Endothelial cell of umbilical vein (primary cell): ENCODE data around the gene C14orf180. TPM values are rescaled to one million over a fixed set of nuclear protein-coding genes. Genes with fewer than 3 reads are reported as not detected.
A peak's percentile ranks its signal among the peaks of the same experiment; 100 is the strongest.

ENCODE experiments used
- BruUV-seq: library from RNA; stranded (reverse); fragments of 400-500 nt; replicated peaks from 2 replicates; lab custom pipeline; 2021; lab: Mats Ljungman, UMichigan
- CTCF ChIA-PET: fragments of 300-600, 350-600 bp; sonication (Branson Sonifier 250); formaldehyde crosslinking; loops from one replicate; lab custom pipeline; 2021; ENCODE audit warnings: antibody characterized with exemption, inconsistent platforms; lab: Charles Lee
- POLR2A ChIA-PET: fragments of 300-600, 350-600 bp; sonication (Branson Sonifier 250); formaldehyde crosslinking; loops from one replicate; lab custom pipeline; 2021; ENCODE audit warnings: antibody characterized with exemption, inconsistent platforms; lab: Charles Lee
- DNase-seq: peaks from one replicate; pipeline ENCODE4 v3.0.0-alpha.2; 2011; ENCODE audit warnings: low read depth, low spot score
- FAIRE-seq: peaks from 2 replicates; lab custom pipeline; 2011; peaks lifted over from hg19 to GRCh38; lab: Jason Lieb, UNC
- H2AFZ ChIP-seq: 2 replicates; pipeline ENCODE4 v1.6.0; 2012; ENCODE audit warnings: low read depth, low read length, control low read depth, inconsistent platforms
- H3K27ac ChIP-seq: 2 replicates; pipeline ENCODE4 v1.5.1; 2011; ENCODE audit warnings: low read depth, mild to moderate bottlenecking, control low read depth, low read length, moderate library complexity; ENCODE audit not compliant: insufficient read depth
- H3K27me3 ChIP-seq, 2 experiments: 2 replicates each; pipeline versions ENCODE4 v1.6.0 to v1.6.1; 2011; ENCODE audit warnings: low read length in 2 of 2, mixed read lengths in 1 of 2; ENCODE audit not compliant: control insufficient read depth in 2 of 2, insufficient read depth in 2 of 2
- H3K36me3 ChIP-seq, 2 experiments: 2 replicates in 1 of 2; 3 replicates in 1 of 2; pipeline ENCODE4 v1.5.1; 2011; ENCODE audit warnings: low read length in 2 of 2, mild to moderate bottlenecking in 1 of 2, moderate library complexity in 1 of 2; ENCODE audit not compliant: control insufficient read depth in 2 of 2, insufficient read depth in 2 of 2; ENCODE audit errors: extremely low read depth in 1 of 2
- H3K4me1 ChIP-seq: 3 replicates; pipeline ENCODE4 v1.5.1; 2011; ENCODE audit warnings: mild to moderate bottlenecking, low read length; ENCODE audit not compliant: control insufficient read depth, insufficient read depth; ENCODE audit errors: extremely low read depth
- H3K4me2 ChIP-seq: 2 replicates; pipeline ENCODE4 v1.6.1; 2011; ENCODE audit warnings: low read length, control low read depth, mixed read lengths; ENCODE audit not compliant: insufficient read depth
- H3K4me3 ChIP-seq, 3 experiments: fragments of 200-600 bp in 1 of 3; sonication (generic), shearing (Covaris generic) in 1 of 3; replicated peaks in 1 of 3; 2 replicates each; pipeline ENCODE4 v1.5.1; 2011 to 2016; ENCODE audit warnings: control low read depth in 3 of 3, low read length in 3 of 3, mild to moderate bottlenecking in 2 of 3, inconsistent platforms in 1 of 3, low read depth in 1 of 3, moderate library complexity in 1 of 3; ENCODE audit not compliant: insufficient read depth in 1 of 3
- H3K79me2 ChIP-seq: 2 replicates; pipeline ENCODE4 v1.6.0; 2012; ENCODE audit warnings: low read length, inconsistent platforms; ENCODE audit not compliant: control insufficient read depth, insufficient read depth
- H3K9ac ChIP-seq: replicated peaks from 2 replicates; pipeline ENCODE3; 2011; ENCODE audit warnings: low read length, control low read depth; ENCODE audit not compliant: insufficient read depth; ENCODE audit errors: extremely low read depth
- H3K9me1 ChIP-seq: replicated peaks from 3 replicates; pipeline ENCODE4 v1.6.0; 2011; ENCODE audit warnings: mild to moderate bottlenecking, low read length; ENCODE audit not compliant: control insufficient read depth, insufficient read depth; ENCODE audit errors: extremely low read depth
- H3K9me3 ChIP-seq: replicated peaks from 2 replicates; pipeline ENCODE4 v1.5.1; 2012; ENCODE audit warnings: low read length, inconsistent platforms; ENCODE audit not compliant: control insufficient read depth, insufficient read depth
- H4K20me1 ChIP-seq: replicated peaks from 2 replicates; pipeline ENCODE3; 2011; ENCODE audit warnings: mild to moderate bottlenecking, low read length; ENCODE audit not compliant: control insufficient read depth, insufficient read depth; ENCODE audit errors: extremely low read depth
- FOS ChIP-seq: IDR thresholded peaks from 2 replicates; pipeline ENCODE4 v1.6.1; 2011; ENCODE audit warnings: mild to moderate bottlenecking, low read length, moderate library complexity, borderline replicate concordance; ENCODE audit not compliant: insufficient read depth
- GATA2 ChIP-seq: IDR thresholded peaks from 2 replicates; pipeline ENCODE4 v1.7.0; 2011; ENCODE audit warnings: low read depth, mild to moderate bottlenecking, moderate library complexity, mixed read lengths, low read length; ENCODE audit not compliant: insufficient read length, insufficient read depth
- POLR2A ChIP-seq: IDR thresholded peaks from 2 replicates; pipeline ENCODE4 v1.6.1; 2012; ENCODE audit warnings: low read depth, mild to moderate bottlenecking, control low read depth, low read length
- dilution Hi-C: fragments of 300-500 bp; cut with MboI; formaldehyde crosslinking; loops from one replicate; pipeline ENCODE4 v1.15.0; 2019; ENCODE audit warnings: low sequenced_read_pairs; ENCODE audit not compliant: extremely low pct_ligation_motif_present
- intact Hi-C: fragments of 100-400 bp; cut with micrococcal nuclease; formaldehyde crosslinking; loops from one replicate; pipeline ENCODE4 v1.10.0; 2022
- polyA plus RNA-seq, 4 experiments: library from polyadenylated mRNA; depleted of rRNA in 3 of 4; stranded (reverse) in 3 of 4; unstranded in 1 of 4; fragments of >200 nt; gene quantifications; 2 replicates each; pipeline versions ENCODE4 v1.2.1 to v1.2.3, GENCODE V29; 2011 to 2012; ENCODE audit warnings: missing spikeins in 1 of 4
- total RNA-seq: library from RNA; stranded (reverse); gene quantifications from 2 replicates; pipeline ENCODE4 v1.2.3, GENCODE V29; 2021
- TF ChIP-seq, protein P1 (sequence below), 2 donors: IDR thresholded peaks; 1 replicate in 1 of 2; 2 replicates in 1 of 2; pipeline ENCODE4 v1.5.1; 2011; ENCODE audit warnings: low read length in 2 of 2, mild to moderate bottlenecking in 2 of 2, moderate library complexity in 2 of 2, control low read depth in 1 of 2, inconsistent platforms in 1 of 2, low read depth in 1 of 2; ENCODE audit not compliant: insufficient read depth in 1 of 2; ENCODE audit errors: extremely low read depth in 1 of 2

Gene C14orf180
- total and polyA plus RNA-seq, 2 donors (not counting 3 experiments of a cell fraction or from before 2014, with no cell fraction given): not detected

DNA sequence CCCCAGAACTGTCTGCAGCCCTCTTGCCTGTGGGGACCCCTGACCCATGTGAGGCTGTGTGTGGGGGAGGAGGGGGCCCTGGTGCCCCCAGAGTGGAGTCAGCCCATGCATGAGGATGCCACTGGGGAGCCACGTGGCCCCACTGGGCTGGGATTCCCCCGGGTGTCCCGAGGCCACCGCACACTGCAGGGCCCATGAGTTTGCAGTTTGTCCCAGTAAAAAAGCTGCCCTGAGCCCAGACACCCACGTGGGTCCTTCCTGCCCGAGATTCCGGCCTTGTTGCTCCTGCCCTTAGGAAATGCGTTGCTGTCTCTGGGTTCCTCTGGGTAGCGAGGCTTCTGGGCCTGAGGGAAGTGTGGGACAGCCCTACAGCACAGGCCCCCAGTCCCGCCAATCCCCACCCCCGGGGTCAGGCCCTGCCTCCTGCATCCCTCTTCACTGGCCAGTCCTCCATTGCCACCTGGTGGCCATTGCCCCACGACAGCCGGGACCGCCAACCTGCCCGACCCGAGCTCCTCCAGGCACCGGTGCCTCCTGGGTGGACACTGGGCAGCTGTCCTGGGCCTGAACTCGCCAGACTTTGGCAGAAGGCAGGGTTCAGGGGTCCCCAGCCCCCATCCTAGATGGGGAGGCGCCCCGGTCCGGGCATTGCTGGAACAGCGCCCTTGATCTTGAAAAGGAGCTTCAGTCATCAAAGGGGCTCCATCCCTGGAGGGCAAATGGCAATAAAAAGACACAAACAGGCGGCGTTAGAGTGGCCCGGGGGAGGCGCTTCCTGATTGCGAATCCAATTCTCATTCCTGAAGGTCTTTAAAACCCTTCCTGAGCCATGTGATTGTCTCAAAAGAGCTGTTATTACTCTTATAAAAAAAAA lies 15.6 kb upstream of the C14orf180 start:
- H3K4me3 ChIP-seq: no peak overlapping the region
- no peaks in the 10 kb centered on the region for H3K9me1 ChIP-seq
- POLR2A ChIA-PET: no interaction called here
- H4K20me1 ChIP-seq: no peaks in the 10 kb centered on the region
- intact Hi-C loops: loop anchor here (1.0 to 2.0 kb wide), 3 partner anchors 127 to 486 kb away; no protein-coding TSS in a partner anchor
- no TSS peak for BruUV-seq
- H3K9me3 ChIP-seq: no peaks in the 10 kb centered on the region
- H3K4me2 ChIP-seq: no peak overlapping the region
- H3K36me3 ChIP-seq: no peaks in the 10 kb centered on the region
- dilution Hi-C loops: no loop called here
- CTCF ChIA-PET: interaction anchor here (0.6 to 5.1 kb wide), 51 partner anchors 8 to 488 kb away, joined by 3 to 132 read pairs (median 4); partner anchors contain the start of gene TMEM179
- FAIRE-seq (no peak), DNase-seq (peak; percentile 62)
- no peaks in the 10 kb centered on the region for H3K79me2 ChIP-seq
- no peak overlapping the region for H2AFZ ChIP-seq
- no peaks in the 10 kb centered on the region for H3K27me3 ChIP-seq
- no peaks in the 10 kb centered on the region for H3K4me1 ChIP-seq
- TF ChIP-seq POLR2A (no peak), FOS (no peak), GATA2 (no peak)
- TF ChIP-seq, protein P1, sequence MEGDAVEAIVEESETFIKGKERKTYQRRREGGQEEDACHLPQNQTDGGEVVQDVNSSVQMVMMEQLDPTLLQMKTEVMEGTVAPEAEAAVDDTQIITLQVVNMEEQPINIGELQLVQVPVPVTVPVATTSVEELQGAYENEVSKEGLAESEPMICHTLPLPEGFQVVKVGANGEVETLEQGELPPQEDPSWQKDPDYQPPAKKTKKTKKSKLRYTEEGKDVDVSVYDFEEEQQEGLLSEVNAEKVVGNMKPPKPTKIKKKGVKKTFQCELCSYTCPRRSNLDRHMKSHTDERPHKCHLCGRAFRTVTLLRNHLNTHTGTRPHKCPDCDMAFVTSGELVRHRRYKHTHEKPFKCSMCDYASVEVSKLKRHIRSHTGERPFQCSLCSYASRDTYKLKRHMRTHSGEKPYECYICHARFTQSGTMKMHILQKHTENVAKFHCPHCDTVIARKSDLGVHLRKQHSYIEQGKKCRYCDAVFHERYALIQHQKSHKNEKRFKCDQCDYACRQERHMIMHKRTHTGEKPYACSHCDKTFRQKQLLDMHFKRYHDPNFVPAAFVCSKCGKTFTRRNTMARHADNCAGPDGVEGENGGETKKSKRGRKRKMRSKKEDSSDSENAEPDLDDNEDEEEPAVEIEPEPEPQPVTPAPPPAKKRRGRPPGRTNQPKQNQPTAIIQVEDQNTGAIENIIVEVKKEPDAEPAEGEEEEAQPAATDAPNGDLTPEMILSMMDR (IDR thresholded peaks at IDR 0.05; ENCODE audit: extremely low read depth in 1 of 2, insufficient read depth in 1 of 2, low read depth in 1 of 2, low read length in 2 of 2): peak; percentile 80 to 86
- H3K27ac ChIP-seq: no peak overlapping the region
- H3K9ac ChIP-seq: no peak overlapping the region
